ENCODE data around the gene CASP10.
A peak's percentile ranks its signal among the peaks of the same experiment; 100 is the strongest.

Gene CASP10

GRCh38 chr2:201188449-201188848 is 5.5 kb downstream of the CASP10 start:
- intact Hi-C loops (cut with DNase I): no loop called here

DNA sequence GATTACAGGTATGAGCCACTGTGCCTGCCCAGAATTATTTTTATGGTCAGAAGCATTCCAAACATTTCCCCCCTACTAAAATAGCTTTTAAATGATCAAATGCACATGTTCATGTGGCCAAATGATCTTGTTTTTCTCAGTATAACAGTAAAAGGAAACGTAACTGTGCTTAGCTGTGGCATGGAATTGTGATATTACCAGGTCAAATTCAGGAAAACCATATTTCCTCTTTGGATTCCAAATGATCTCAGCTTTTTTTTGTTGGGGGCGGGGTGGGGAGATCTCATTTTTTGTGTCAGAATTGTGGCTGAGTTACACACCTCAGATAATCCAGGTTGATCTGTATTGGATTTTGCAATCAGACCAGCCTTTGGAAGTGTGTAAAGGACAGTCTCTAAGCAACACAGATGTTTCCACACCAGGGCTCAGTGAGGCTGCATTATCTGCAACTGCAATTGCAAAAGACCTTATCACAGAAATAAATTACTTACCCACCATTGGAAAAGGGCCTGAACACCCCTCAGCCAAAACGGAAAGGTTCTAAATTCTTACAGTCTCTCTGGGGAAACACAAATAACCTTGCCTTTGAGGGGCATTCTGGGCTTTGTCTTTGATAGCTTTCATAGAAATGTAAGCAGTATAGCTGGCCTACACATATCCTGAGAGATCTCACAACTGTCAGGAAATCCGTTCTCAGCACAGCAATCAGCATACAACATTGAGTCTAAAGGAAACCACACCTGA is 8.4 kb downstream of the CASP10 start:
- intact Hi-C loops (cut with DNase I): no loop called here
- no peak for DNase-seq

More at GRCh38 chr2:201188449-201188848, 5.5 kb downstream of the CASP10 start:
- DNase-seq: no peak

- no peak for DNase-seq
- intact Hi-C loops (cut with DNase I): no loop called here
Observed at GRCh38 chr2:201194097-201194496, 11.2 kb downstream of the CASP10 start.

- DNase-seq: no peak
- intact Hi-C loops (cut with DNase I): no loop called here
Observed at GRCh38 chr2:201195331-201195730, 12.4 kb downstream of the CASP10 start.

- no peak for DNase-seq
- intact Hi-C loops (cut with DNase I): no loop called here
Observed at GRCh38 chr2:201196003-201196402, 13.1 kb downstream of the CASP10 start.

- intact Hi-C loops (cut with DNase I): no loop called here
- no peak for DNase-seq
Observed at GRCh38 chr2:201196803-201197202, 13.9 kb downstream of the CASP10 start.

- DNase-seq: no peak
- intact Hi-C loops (cut with DNase I): no loop called here
Observed at GRCh38 chr2:201197781-201198180, 14.8 kb downstream of the CASP10 start.

DNA sequence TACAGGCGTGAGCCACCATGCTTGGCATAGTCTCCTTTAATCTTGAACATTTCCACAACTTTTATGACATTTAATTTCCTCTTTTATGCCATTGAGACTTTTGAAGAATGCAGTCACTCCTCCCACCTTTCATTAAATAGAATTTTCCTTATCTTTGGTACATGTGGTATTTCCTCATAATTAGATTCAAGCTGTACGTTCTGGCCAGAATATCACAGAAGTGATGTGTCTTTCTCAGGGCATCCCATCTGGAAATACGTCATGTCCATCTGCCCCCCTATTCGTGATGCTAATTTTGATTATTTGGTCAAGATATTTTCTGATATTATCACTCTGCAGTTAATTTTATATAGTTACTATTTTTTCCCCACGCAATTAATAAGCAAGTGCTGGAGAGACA is 16.9 kb downstream of the CASP10 start:
- intact Hi-C loops (cut with DNase I): no loop called here
- DNase-seq: no peak

- DNase-seq: no peak
- intact Hi-C loops (cut with DNase I): no loop called here
Observed at GRCh38 chr2:201200345-201200744, 17.4 kb downstream of the CASP10 start.

DNA sequence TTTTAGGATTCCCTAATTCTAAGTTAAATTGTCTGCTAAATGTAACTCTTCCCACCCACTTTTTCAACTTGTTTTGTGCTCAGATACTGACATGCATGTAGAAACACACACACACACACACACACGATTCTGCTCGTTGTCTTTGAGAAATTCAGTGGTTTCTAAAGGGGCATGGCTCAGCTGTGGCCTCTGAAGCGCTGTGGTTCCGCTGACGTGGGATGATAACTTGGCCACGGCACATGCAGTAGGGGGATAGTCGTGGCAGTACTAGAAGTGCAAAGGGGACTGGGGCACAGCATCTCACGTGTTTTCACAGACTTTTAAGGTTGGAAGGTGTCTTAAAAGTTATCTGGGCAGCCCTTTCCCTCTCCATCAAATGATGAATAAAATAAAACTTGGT is 18.4 kb downstream of the CASP10 start:
- DNase-seq: no peak
- intact Hi-C loops (cut with DNase I): no loop called here

GRCh38 chr2:201203916-201204654 is 21.1 kb downstream of the CASP10 start:
- intact Hi-C loops (cut with DNase I): no loop called here
- DNase-seq: no peak

GRCh38 chr2:201204655-201205514 is 21.9 kb downstream of the CASP10 start:
- intact Hi-C loops (cut with DNase I): no loop called here
- no peak for DNase-seq

GRCh38 chr2:201205515-201205849 is 22.5 kb downstream of the CASP10 start:
- intact Hi-C loops (cut with DNase I): no loop called here
- DNase-seq: no peak

DNA sequence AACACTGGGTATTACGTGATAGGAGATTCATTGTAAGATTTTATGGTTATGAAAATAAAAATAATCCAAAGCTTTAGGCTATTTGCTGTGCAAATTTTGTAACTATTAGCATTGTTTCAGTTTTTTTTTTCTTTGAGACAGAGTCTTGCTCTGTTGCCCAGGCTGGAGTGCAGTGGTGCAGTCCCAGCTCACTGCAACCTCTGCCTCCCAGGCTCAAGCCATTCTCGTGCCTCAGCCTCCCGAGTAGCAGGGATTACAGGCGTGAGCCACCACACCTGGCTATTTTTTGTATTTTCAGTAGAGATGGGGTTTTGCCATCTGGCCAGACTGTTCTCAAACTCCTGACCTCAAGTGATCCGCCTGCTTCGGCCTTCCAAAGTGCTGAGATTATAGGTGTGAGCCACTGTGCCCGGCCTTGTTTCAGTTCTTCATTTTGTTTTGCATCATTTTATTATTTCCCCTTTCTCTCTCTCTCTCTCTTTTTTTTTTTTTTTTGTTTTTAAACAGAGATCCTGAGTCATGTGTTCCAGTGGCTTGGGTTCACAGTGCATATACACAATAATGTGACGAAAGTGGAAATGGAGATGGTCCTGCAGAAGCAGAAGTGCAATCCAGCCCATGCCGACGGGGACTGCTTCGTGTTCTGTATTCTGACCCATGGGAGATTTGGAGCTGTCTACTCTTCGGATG is 25.8 kb downstream of the CASP10 start:
- intact Hi-C loops (cut with DNase I): no loop called here
- peak in 18 of 42 donors; percentile 4 to 56 (median 20) for DNase-seq

GRCh38 chr2:201215963-201216362 is 33.0 kb downstream of the CASP10 start:
- intact Hi-C loops (cut with DNase I): no loop called here
- DNase-seq: no peak

GRCh38 chr2:201216918-201217317 is 34.0 kb downstream of the CASP10 start:
- intact Hi-C loops (cut with DNase I): no loop called here

GRCh38 chr2:201218780-201219179 is 35.8 kb downstream of the CASP10 start:
- DNase-seq: no peak
- intact Hi-C loops (cut with DNase I): no loop called here

More at GRCh38 chr2:201216918-201217317, 34.0 kb downstream of the CASP10 start:
- no peak for DNase-seq

DNA sequence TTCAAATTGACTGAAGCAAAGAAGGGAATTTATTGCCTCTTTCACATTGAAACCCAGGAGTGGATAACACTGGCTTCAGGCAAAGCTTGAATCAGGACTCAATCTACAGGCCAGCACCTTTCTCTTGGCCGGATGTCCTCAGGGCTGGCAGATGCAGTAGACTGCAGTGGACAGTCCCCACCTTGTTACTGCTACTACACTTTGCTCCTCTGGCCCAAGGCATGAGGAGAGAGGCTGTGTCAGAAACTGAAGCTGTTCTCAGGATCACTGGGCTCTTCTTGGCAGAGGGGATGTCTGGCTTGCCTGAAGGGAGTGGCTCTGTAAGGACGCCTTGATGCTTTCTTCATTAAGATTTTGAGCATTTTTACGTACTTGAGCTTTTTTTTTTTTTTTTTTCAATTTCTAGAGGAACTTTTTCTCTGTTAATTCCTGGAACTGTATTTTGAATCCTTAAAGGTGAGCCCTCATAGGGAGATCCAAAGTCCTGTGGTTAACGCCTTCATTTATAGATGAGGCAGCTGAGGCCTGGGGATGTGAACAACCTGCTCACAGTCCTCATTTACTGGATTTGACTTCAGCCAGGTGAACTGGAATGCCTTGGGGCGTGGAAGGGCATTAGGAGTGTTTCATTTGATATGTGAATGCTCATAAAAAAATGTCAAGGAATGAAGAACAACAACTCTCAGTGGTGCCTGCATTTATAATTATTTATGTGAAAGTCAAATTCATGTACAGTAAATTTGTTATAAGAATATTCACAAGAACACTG is 36.6 kb downstream of the CASP10 start:
- no peak for DNase-seq
- intact Hi-C loops (cut with DNase I): no loop called here
